Eye (tissue), 1 donor: ENCODE data around the gene RSBN1.
"Not testable (repeated sequence)": the region's sequence is repeated elsewhere in the genome, so short reads cannot be mapped to it uniquely, and the experiment has no call there.

ENCODE experiments used
- DNase-seq: peaks from one replicate; pipeline ENCODE4 v3.0.0-alpha.2; 2015

Gene RSBN1

DNA sequence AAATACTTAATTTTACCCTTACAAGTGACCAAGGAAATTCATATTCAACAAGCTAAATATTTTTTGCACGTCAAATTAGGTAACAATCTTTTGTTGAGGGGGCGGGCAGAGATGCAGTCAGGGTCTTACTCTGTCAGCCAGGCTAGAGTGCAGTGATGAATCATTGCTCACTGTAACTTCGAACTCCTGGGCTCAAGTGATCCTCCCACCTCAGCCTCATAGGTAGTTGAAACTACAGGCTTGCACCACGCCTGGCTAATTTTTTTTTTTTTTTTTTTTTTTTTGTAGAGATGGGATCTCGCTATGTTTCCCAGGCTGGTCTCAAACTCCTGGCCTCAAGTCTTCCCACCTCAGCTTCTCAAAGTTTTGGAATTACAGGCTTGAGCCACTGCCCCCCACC is 79.5 kb downstream of the RSBN1 start:
- DNase-seq: no peak

DNA sequence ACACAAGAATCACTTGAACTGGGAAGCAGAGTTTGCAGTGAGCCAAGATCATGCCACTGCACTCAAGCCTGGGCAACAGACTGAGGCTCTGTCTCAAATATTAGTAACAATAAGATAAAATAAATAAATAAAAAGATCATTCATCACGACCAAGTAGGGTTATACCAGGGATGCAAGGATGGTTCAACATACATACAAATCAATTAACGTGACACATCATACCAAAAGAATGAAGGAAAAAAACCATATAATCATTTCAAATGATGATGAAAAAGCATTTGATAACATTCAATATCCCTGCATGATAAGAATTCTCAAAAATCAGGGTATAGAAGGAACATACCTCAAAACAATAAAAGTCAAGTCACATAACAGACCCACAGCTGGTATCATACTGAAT is 91.3 kb downstream of the RSBN1 start:
- DNase-seq: no peak

DNA sequence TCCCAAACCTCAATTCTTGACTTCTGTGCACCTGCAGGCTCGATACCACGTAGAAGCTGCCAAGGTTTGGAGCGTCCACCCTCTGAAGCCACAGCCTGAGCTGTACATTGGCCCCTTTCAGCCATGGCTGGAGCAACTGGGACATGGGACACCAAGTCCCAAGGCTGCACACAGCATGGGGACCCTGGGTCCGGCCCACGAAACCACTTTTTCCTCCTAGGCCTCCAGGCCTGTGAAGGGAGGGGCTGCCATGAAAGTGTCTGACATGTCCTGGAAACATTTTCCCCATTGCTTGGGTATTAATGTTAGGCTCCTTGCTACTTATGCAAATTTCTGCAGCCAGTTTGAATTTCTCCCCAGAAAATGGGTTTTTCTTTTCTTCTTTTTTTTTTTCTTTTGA is 93.7 kb downstream of the RSBN1 start:
- DNase-seq: not testable (repeated sequence)

- not testable (repeated sequence) for DNase-seq
Observed at GRCh38 chr1:113717506-113717905, 94.8 kb downstream of the RSBN1 start.

DNA sequence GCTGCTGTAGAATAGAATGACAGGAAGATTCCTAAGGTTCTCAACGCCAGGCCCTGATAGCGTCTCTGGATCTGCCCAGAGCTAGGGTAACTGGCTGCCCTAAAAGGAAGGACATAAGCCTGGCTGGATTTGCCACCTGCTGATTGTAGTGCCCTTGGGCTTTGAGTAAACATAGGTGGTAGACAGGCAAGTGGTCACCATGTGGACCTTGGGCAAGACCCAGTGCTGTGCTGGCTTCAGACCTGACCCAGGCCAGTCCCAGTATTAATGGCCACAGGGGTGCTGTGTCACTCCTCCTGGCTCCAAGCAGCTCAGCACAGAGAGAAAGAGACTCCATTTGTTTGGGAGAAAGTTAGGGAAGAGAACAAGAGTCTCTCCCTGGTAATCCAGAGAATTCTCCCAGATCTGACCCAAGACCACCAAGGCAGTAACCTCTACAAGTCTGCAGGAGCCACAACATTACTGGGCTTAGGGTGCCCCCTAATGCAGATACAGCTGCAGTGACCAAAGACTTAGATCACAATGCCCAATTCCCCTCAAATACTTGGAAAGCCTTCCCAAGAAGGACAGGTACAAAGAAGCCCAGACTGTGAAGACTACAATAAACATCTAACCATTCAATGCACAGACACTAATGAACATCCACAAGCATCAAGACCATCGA is 97.5 kb downstream of the RSBN1 start:
- no peak for DNase-seq
